Endodermal cell (in vitro differentiated cells): ENCODE data around the gene UMAD1. TPM values are rescaled to one million over a fixed set of nuclear protein-coding genes. Genes with fewer than 3 reads are reported as not detected.
A peak's percentile ranks its signal among the peaks of the same experiment; 100 is the strongest.
"Not testable (repeated sequence)": the region's sequence is repeated elsewhere in the genome, so short reads cannot be mapped to it uniquely, and the experiment has no call there.

ENCODE experiments used
- DNase-seq: peaks from one replicate; pipeline ENCODE4 v3.0.0-alpha.2; 2017
- H3K27ac ChIP-seq: 2 replicates; pipeline ENCODE4 v1.5.1; 2013; ENCODE audit warnings: mild to moderate bottlenecking, low read depth, low read length, moderate library complexity
- H3K27me3 ChIP-seq: 2 replicates; pipeline ENCODE4 v1.6.1; 2013; ENCODE audit warnings: mild to moderate bottlenecking, low read length, moderate library complexity; ENCODE audit not compliant: insufficient read depth, control insufficient read depth, poor library complexity, severe bottlenecking
- H3K36me3 ChIP-seq: 2 replicates; pipeline ENCODE4 v1.7.0; 2013; ENCODE audit warnings: mild to moderate bottlenecking, low read length, moderate library complexity; ENCODE audit not compliant: control insufficient read depth, insufficient read depth
- H3K4me1 ChIP-seq: one replicate; pipeline ENCODE4 v1.7.0; 2013; ENCODE audit warnings: low read length; ENCODE audit not compliant: control insufficient read depth, insufficient read depth
- H3K4me3 ChIP-seq: 2 replicates; pipeline ENCODE4 v1.5.1; 2013; ENCODE audit warnings: mild to moderate bottlenecking, low read length, moderate library complexity
- H3K9ac ChIP-seq: 2 replicates; pipeline ENCODE4 v1.6.1; 2013; ENCODE audit warnings: mild to moderate bottlenecking, low read length, moderate library complexity; ENCODE audit not compliant: poor library complexity, severe bottlenecking; ENCODE audit errors: extremely low read depth
- H3K9me3 ChIP-seq: 2 replicates; pipeline ENCODE4 v1.6.1; 2013; ENCODE audit warnings: mild to moderate bottlenecking, low read length, moderate library complexity; ENCODE audit not compliant: control insufficient read depth
- H3K27ac Mint-ChIP-seq: 2 replicates; pipeline ENCODE4 v1.8.0; 2020; ENCODE audit warnings: mixed read lengths
- H3K27me3 Mint-ChIP-seq: 2 replicates; pipeline ENCODE4 v1.8.0; 2021; ENCODE audit warnings: mild to moderate bottlenecking, mixed read lengths; ENCODE audit not compliant: insufficient read depth
- H3K36me3 Mint-ChIP-seq: 2 replicates; pipeline ENCODE4 v1.8.0; 2020; ENCODE audit warnings: low read depth, mixed read lengths
- H3K4me1 Mint-ChIP-seq: 2 replicates; pipeline ENCODE4 v1.8.0; 2020; ENCODE audit warnings: mixed read lengths
- H3K4me3 Mint-ChIP-seq: 2 replicates; pipeline ENCODE4 v1.8.0; 2020; ENCODE audit warnings: mild to moderate bottlenecking, moderate library complexity, mixed read lengths
- H3K9me3 Mint-ChIP-seq: 2 replicates; pipeline ENCODE4 v1.8.0; 2020; ENCODE audit warnings: mild to moderate bottlenecking, mixed read lengths
- WGBS, 2 experiments: methylation state at CpG; one replicate each; pipeline versions ENCODE4 v1.1.5 to v1.1.7; 2013; ENCODE audit warnings: missing lambda C conversion rate in 2 of 2, mixed read lengths in 1 of 2; ENCODE audit not compliant: insufficient coverage in 1 of 2, insufficient read length in 1 of 2; 5-methylcytosine and 5-hydroxymethylcytosine counted together
- total RNA-seq, 2 donors: library from RNA; stranded (reverse); fragmentation: NEBNext Ultra II Directional in 1 of 2; extraction: Animal tissue kit (Norgen Biotek cat#: 25700) in 1 of 2; gene quantifications; 2 replicates in 1 of 2; 3 replicates in 1 of 2; pipeline ENCODE4 v1.2.1, GENCODE V29; 2021
- TF ChIP-seq, protein P1 (sequence below): fragments of 200-600 bp; sonication (generic); conservative IDR thresholded peaks from 2 replicates; pipeline ENCODE4 v1.5.0; 2021; ENCODE audit warnings: antibody characterized with exemption, mild to moderate bottlenecking

The UMAD1 gene
- total RNA-seq, 2 donors from 2014 or later: 9.7 to 10.3 TPM

DNA sequence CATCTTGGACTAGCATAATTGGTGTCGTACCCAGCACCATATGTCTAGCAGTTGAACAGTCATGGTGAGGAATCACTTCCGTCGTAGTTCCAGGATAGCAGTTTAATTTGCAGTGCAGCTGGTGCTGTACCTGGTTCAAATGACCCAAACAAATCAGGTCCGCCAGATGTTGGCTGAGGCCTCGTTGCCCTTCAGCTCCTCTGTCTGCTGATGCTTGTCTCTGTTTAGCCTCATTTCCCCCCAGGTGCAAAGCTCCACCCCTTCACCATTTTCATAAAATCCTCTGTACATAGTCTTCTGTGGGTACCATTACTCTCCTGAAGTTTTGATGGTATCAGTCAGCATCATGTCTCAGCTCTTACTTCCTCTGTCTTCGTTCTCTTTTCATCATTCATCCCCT is 35.1 kb downstream of the UMAD1 start:
- Histone ChIP-seq H3K27me3 (no peaks in the 10 kb centered on the region), H3K9ac (no peak overlapping the region), H3K4me3 (no peak overlapping the region), H3K9me3 (no peaks in the 10 kb centered on the region), H3K27ac (no peak overlapping the region), H3K36me3 (peaks cover 4% of the 10 kb centered on the region), H3K4me1 (no peaks in the 10 kb centered on the region)
- Mint-ChIP-seq H3K36me3 (peaks cover 10% of the 10 kb centered on the region), H3K27me3 (no peaks in the 10 kb centered on the region), H3K27ac (no peak overlapping the region), H3K9me3 (peaks cover 7% of the 10 kb centered on the region), H3K4me3 (no peak overlapping the region), H3K4me1 (no peaks in the 10 kb centered on the region)
- DNase-seq: no peak
- TF ChIP-seq, protein P1, sequence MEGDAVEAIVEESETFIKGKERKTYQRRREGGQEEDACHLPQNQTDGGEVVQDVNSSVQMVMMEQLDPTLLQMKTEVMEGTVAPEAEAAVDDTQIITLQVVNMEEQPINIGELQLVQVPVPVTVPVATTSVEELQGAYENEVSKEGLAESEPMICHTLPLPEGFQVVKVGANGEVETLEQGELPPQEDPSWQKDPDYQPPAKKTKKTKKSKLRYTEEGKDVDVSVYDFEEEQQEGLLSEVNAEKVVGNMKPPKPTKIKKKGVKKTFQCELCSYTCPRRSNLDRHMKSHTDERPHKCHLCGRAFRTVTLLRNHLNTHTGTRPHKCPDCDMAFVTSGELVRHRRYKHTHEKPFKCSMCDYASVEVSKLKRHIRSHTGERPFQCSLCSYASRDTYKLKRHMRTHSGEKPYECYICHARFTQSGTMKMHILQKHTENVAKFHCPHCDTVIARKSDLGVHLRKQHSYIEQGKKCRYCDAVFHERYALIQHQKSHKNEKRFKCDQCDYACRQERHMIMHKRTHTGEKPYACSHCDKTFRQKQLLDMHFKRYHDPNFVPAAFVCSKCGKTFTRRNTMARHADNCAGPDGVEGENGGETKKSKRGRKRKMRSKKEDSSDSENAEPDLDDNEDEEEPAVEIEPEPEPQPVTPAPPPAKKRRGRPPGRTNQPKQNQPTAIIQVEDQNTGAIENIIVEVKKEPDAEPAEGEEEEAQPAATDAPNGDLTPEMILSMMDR: no peak
- WGBS, 2 experiments: 79 to 81% methylated on average over 6 of the region's 6 CpGs

DNA sequence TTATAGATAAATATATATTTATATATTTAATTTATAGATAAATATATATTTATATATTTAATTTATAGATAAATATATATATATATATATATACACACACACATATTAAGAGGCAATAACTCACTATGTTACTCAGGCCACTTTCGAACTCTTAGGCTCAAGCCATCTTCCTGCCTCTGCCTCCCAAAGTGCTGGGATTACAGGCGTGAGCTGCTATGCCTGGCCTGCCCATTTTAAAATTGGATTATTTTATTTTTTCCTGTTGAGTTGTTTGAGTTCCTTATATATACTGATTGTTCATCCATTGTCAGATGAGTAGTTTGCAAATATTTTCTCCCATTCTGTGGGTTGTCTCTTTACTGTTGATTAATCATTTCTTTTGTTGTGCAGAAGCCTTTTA is 39.1 kb downstream of the UMAD1 start:
- not testable (repeated sequence) for DNase-seq, H3K9me3 ChIP-seq, H3K4me3 ChIP-seq, H3K4me1 Mint-ChIP-seq, H3K27ac Mint-ChIP-seq, H3K36me3 Mint-ChIP-seq, H3K27ac ChIP-seq, H3K27me3 ChIP-seq, H3K4me1 ChIP-seq, H3K9me3 Mint-ChIP-seq, H3K4me3 Mint-ChIP-seq, H3K36me3 ChIP-seq, H3K9ac ChIP-seq, H3K27me3 Mint-ChIP-seq
- 98 to 100% methylated on average over 1 to 2 of the region's 2 CpGs for WGBS, 2 experiments

DNA sequence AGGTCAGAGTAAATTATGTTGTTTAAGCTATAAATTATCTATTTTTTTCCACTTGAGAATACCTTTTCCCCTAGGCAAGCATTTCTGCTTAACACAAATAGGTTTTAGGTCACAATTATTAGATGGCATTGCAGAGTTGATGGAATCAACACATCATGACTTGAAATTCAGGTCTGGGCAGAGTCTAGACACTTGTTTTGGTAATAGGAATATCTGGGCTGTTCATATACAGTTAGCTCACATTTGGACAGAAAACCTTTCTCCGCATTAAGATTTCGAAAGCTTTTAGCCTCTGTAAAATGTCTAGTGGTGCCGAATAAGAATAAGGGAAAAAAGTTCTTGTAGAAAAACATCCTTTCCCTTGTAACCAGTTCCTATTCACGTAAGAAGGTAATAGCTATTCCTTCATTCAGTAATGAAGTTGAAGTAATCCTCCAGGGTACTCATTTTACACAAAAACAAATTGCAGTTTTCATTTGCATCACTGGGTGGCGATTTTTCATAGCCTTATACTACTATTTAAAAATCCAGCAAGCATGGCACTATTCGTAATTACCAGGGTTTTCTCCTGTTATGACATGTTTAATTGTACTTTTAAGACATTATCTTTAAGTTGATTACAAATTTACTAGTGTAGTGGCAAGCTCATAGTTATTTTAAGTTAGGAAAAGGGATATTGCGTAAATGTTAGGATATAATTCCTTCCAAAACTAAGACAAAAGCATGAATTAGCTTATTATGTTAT is 40.8 kb downstream of the UMAD1 start:
- H3K36me3 ChIP-seq: peaks cover 4% of the 10 kb centered on the region
- 69 to 80% methylated on average over 3 to 6 of the region's 7 CpGs for WGBS, 2 experiments
- peak; percentile 54 for DNase-seq
- TF ChIP-seq, protein P1: peak; percentile 69
- H3K9me3 ChIP-seq: no peaks in the 10 kb centered on the region
- no peaks in the 10 kb centered on the region for H3K27me3 ChIP-seq
- H3K4me1 ChIP-seq: no peaks in the 10 kb centered on the region
- Mint-ChIP-seq H3K9me3 (peaks cover 7% of the 10 kb centered on the region), H3K27ac (no peak overlapping the region), H3K27me3 (no peaks in the 10 kb centered on the region), H3K36me3 (peaks cover 9% of the 10 kb centered on the region), H3K4me3 (no peak overlapping the region), H3K4me1 (peaks cover 4% of the 10 kb centered on the region)
- H3K4me3 ChIP-seq: no peak overlapping the region
- H3K9ac ChIP-seq: no peak overlapping the region
- H3K27ac ChIP-seq: no peak overlapping the region

DNA sequence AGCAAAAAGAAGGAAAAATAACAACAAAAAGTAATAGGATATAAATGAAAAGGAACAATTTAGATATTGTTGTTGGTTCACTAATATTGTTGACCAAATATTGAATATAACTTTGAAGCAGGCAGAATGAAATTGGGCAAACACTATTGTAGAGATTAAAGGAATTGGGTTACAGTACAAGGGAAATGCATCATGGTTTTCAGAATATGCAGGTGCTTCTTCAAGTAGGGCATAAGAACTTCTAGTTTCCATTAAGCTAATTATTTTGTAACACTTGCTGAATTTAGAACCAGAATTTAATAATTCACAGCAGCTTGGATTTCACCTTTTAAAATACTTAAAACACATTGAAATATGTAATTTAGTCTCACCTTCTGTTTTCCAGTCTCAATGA is 41.4 kb downstream of the UMAD1 start:
- TF ChIP-seq, protein P1: no peak
- Histone ChIP-seq H3K4me1 (no peaks in the 10 kb centered on the region), H3K9ac (no peak overlapping the region), H3K4me3 (no peak overlapping the region), H3K36me3 (peaks cover 4% of the 10 kb centered on the region), H3K27me3 (no peaks in the 10 kb centered on the region), H3K27ac (no peak overlapping the region), H3K9me3 (no peaks in the 10 kb centered on the region)
- Mint-ChIP-seq H3K9me3 (peaks cover 7% of the 10 kb centered on the region), H3K4me3 (no peak overlapping the region), H3K27me3 (no peaks in the 10 kb centered on the region), H3K4me1 (peaks cover 8% of the 10 kb centered on the region), H3K36me3 (peaks cover 9% of the 10 kb centered on the region), H3K27ac (no peak overlapping the region)
- no peak for DNase-seq
